ENCODE results near the gene FARS2. TPM values are rescaled to one million over a fixed set of nuclear protein-coding genes. Genes with fewer than 3 reads are reported as not detected.

Gene FARS2
- total and polyA plus RNA-seq, 2 experiments from 2014 or later: 9.9 to 15.4 TPM

GRCh38 chr6:5462856-5463255 is 201.5 kb downstream of the FARS2 start:
- Histone ChIP-seq H3K9me3 (ENCODE audit: low read depth) (no peaks in the 10 kb centered on the region), H3K4me1 (ENCODE audit: insufficient read depth) (no peaks in the 10 kb centered on the region), H3K4me2 (no peak overlapping the region), H3K27ac (no peak overlapping the region), H3K79me2 (no peaks in the 10 kb centered on the region), H3K27me3 (no peaks in the 10 kb centered on the region), H4K20me1 (ENCODE audit: insufficient read depth, poor library complexity, severe bottlenecking) (no peaks in the 10 kb centered on the region), H3K36me3 (replicated peaks; ENCODE audit: insufficient read depth, low read depth) (no peaks in the 10 kb centered on the region), H2AFZ (no peak overlapping the region), H3K4me3 (no peak overlapping the region), H3K9me2 (replicated peaks; ENCODE audit: insufficient read depth) (no peaks in the 10 kb centered on the region)
- 92% methylated on average over 6 of the region's 6 CpGs for WGBS (ENCODE audit: low lambda C conversion rate, missing lambda C conversion rate)
- no peak for TF ChIP-seq EZH2phosphoT487 (IDR thresholded peaks at IDR 0.05; ENCODE audit: low read depth, severe bottlenecking, unreplicated experiment)
- TF ChIP-seq CTCF (IDR thresholded peaks at IDR 0.05; ENCODE audit: poor library complexity): no peak
- TF ChIP-seq EZH2 (IDR thresholded peaks at IDR 0.05; ENCODE audit: borderline replicate concordance): no peak
- DNase-seq (ENCODE audit: low spot score): no peak

- 85% methylated on average over 3 of the region's 3 CpGs for WGBS (ENCODE audit: low lambda C conversion rate, missing lambda C conversion rate)
- Histone ChIP-seq H3K79me2 (no peaks in the 10 kb centered on the region), H3K9me3 (ENCODE audit: low read depth) (no peaks in the 10 kb centered on the region), H3K27ac (no peak overlapping the region), H3K27me3 (no peaks in the 10 kb centered on the region), H2AFZ (no peak overlapping the region), H3K4me2 (no peak overlapping the region), H3K4me3 (no peak overlapping the region), H4K20me1 (ENCODE audit: insufficient read depth, poor library complexity, severe bottlenecking) (no peaks in the 10 kb centered on the region), H3K9me2 (replicated peaks; ENCODE audit: insufficient read depth) (no peaks in the 10 kb centered on the region), H3K36me3 (replicated peaks; ENCODE audit: insufficient read depth, low read depth) (no peaks in the 10 kb centered on the region), H3K4me1 (ENCODE audit: insufficient read depth) (no peaks in the 10 kb centered on the region)
- TF ChIP-seq EZH2phosphoT487 (IDR thresholded peaks at IDR 0.05; ENCODE audit: low read depth, severe bottlenecking, unreplicated experiment): no peak
- no peak for TF ChIP-seq EZH2 (IDR thresholded peaks at IDR 0.05; ENCODE audit: borderline replicate concordance)
- TF ChIP-seq CTCF (IDR thresholded peaks at IDR 0.05; ENCODE audit: poor library complexity): no peak
- DNase-seq (ENCODE audit: low spot score): no peak
These were observed 202.4 kb downstream of the FARS2 start for GRCh38 chr6:5463690-5464089.

- Histone ChIP-seq H3K9me2 (replicated peaks; ENCODE audit: insufficient read depth) (no peaks in the 10 kb centered on the region), H3K79me2 (no peaks in the 10 kb centered on the region), H3K36me3 (replicated peaks; ENCODE audit: insufficient read depth, low read depth) (no peaks in the 10 kb centered on the region), H3K27me3 (no peaks in the 10 kb centered on the region), H3K9me3 (ENCODE audit: low read depth) (no peaks in the 10 kb centered on the region), H4K20me1 (ENCODE audit: insufficient read depth, poor library complexity, severe bottlenecking) (no peaks in the 10 kb centered on the region), H3K4me2 (no peak overlapping the region), H3K4me3 (no peak overlapping the region), H3K4me1 (ENCODE audit: insufficient read depth) (no peaks in the 10 kb centered on the region), H3K27ac (no peak overlapping the region), H2AFZ (no peak overlapping the region)
- no peak for DNase-seq (ENCODE audit: low spot score)
- WGBS (ENCODE audit: low lambda C conversion rate, missing lambda C conversion rate): 93% methylated on average over 6 of the region's 6 CpGs
- TF ChIP-seq EZH2 (IDR thresholded peaks at IDR 0.05; ENCODE audit: borderline replicate concordance) (no peak), CTCF (IDR thresholded peaks at IDR 0.05; ENCODE audit: poor library complexity) (no peak), EZH2phosphoT487 (IDR thresholded peaks at IDR 0.05; ENCODE audit: low read depth, severe bottlenecking, unreplicated experiment) (no peak)
These were observed 203.0 kb downstream of the FARS2 start for GRCh38 chr6:5464099-5464885.

All from hepatocyte (in vitro differentiated cells).